Ovary (tissue), 9 donors: Measurements from ENCODE around the gene DNAI1. TPM values are rescaled to one million over a fixed set of nuclear protein-coding genes. Genes with fewer than 3 reads are reported as not detected.

Source experiments
- DNase-seq, 5 donors: peaks; one replicate each; pipeline ENCODE4 v3.0.0-alpha.2; 2019 to 2020
- H3K27ac ChIP-seq, 2 donors: fragments of 200-600 bp; one replicate each; pipeline versions ENCODE4 v1.5.1 to v1.8.0; 2019 to 2022
- H3K27me3 ChIP-seq: fragments of 200-600 bp; one replicate; pipeline ENCODE4 v1.8.0; 2022
- H3K36me3 ChIP-seq: fragments of 200-600 bp; sonication (generic); one replicate; pipeline ENCODE4 v1.5.1; 2019
- H3K4me1 ChIP-seq: one replicate; pipeline ENCODE4 v1.8.1; 2013; ENCODE audit warnings: mild to moderate bottlenecking, moderate library complexity; ENCODE audit not compliant: insufficient read depth
- H3K4me3 ChIP-seq: fragments of 200-600 bp; sonication (generic); one replicate; pipeline ENCODE4 v1.5.1; 2017
- H3K9me3 ChIP-seq, 2 donors: fragments of 200-600 bp in 1 of 2; sonication (generic) in 1 of 2; one replicate each; pipeline versions ENCODE4 v1.5.1 to v1.8.1; 2013 to 2019; ENCODE audit warnings: mild to moderate bottlenecking in 1 of 2, moderate library complexity in 1 of 2
- CTCF ChIP-seq, 3 donors: fragments of 450-650 bp in 2 of 3; fragments of 200-600 bp in 1 of 3; IDR thresholded peaks; one replicate each; pipeline versions ENCODE4 v1.5.1 to v1.8.0; 2016 to 2022; ENCODE audit warnings: antibody characterized with exemption in 3 of 3, mild to moderate bottlenecking in 1 of 3
- EP300 ChIP-seq: sonication (generic); formaldehyde crosslinking; IDR thresholded peaks from one replicate; pipeline ENCODE4 v1.6.1; 2017; ENCODE audit warnings: antibody characterized with exemption
- POLR2A ChIP-seq: fragments of 450-650 bp; IDR thresholded peaks from one replicate; pipeline ENCODE4 v1.6.1; 2017; ENCODE audit warnings: antibody characterized with exemption, mild to moderate bottlenecking, moderate library complexity
- WGBS, 3 donors: extraction: QIAGEN DNeasy Blood & Tissue Kit in 1 of 3; methylation state at CpG; one replicate each; pipeline versions ENCODE4 v1.1.5 to v1.1.7; 2013 to 2017; 5-methylcytosine and 5-hydroxymethylcytosine counted together
- intact Hi-C, 4 donors: fragments of 100-400 bp; cut with DNase I; formaldehyde crosslinking; loops; one replicate each; pipeline versions ENCODE4 v1.11.0 to v1.15.1; 2022 to 2023
- polyA plus RNA-seq, 2 donors: library from polyadenylated mRNA; stranded (reverse); fragments of 200-250 nt in 1 of 2; fragments of 350-450 nt in 1 of 2; fragmentation: Illumina TruSeq in 1 of 2; extraction: RNeasy Lipid Tissue Mini Kit (QIAGEN cat#74804) in 1 of 2; gene quantifications; one replicate each; pipeline ENCODE4 v1.2.3, GENCODE V29; 2013 to 2014
- total RNA-seq, 7 donors: library from RNA; depleted of rRNA in 2 of 7; stranded (reverse); fragments of >200 nt in 2 of 7; fragmentation: NEBNext Ultra II Directional in 3 of 7; extraction: Animal tissue kit (Norgen Biotek cat#: 25700) in 3 of 7; gene quantifications; one replicate each; pipeline versions ENCODE4 v1.1.0 to v1.2.4, GENCODE V29; 2016 to 2023
- donor health status: DM: no; HTN: no; CAD: no; lungs with moderate emphysema.
- donor health status: DM: no; HTN: no; CAD: no.
- donor health status: Bipolar disorder and iron deficiency.
- donor health status: DM: yes; HTN: yes; CAD: no.
- donor health status: DM: no; HTN: no; CAD: no.
- donor health status: DM: yes; HTN: yes; CAD: no.

DNAI1 gene
- total and polyA plus RNA-seq, 9 donors = 0.10 to 26.1 (median 1.9) TPM; not detected in 3

GRCh38 chr9:34502891-34503290 is 44.3 kb downstream of the DNAI1 start:
- H3K27me3 ChIP-seq = no peaks in the 10 kb centered on the region
- WGBS, 3 donors = 54 to 64% (median 63%) methylated on average over 6 of the region's 6 CpGs
- peaks cover 5% of the 10 kb centered on the region for H3K4me1 ChIP-seq
- no peaks in the 10 kb centered on the region for H3K36me3 ChIP-seq
- H3K4me3 ChIP-seq = no peak overlapping the region
- intact Hi-C loops = loop anchor here (5.0 to 10.0 kb wide), 4 partner anchors 91 to 878 kb away; no protein-coding TSS in a partner anchor
- no peaks in the 10 kb centered on the region for H3K9me3 ChIP-seq
- H3K27ac ChIP-seq = no peak overlapping the region
- TF ChIP-seq EP300 = no peak
- no peak for TF ChIP-seq CTCF (IDR thresholded peaks at IDR 0.05)
- TF ChIP-seq POLR2A = no peak
- DNase-seq = no peak

GRCh38 chr9:34503406-34503805 is 44.8 kb downstream of the DNAI1 start:
- no peaks in the 10 kb centered on the region for H3K27me3 ChIP-seq
- TF ChIP-seq CTCF (IDR thresholded peaks at IDR 0.05) (no peak), POLR2A (no peak)
- intact Hi-C loops = loop anchor here (5.0 to 10.0 kb wide), 4 partner anchors 91 to 879 kb away; no protein-coding TSS in a partner anchor
- DNase-seq = no peak
- H3K27ac ChIP-seq = no peak overlapping the region
- peaks cover 5% of the 10 kb centered on the region for H3K4me1 ChIP-seq
- H3K4me3 ChIP-seq = no peak overlapping the region
- no peaks in the 10 kb centered on the region for H3K9me3 ChIP-seq
- H3K36me3 ChIP-seq = no peaks in the 10 kb centered on the region

GRCh38 chr9:34505370-34506120 is 46.9 kb downstream of the DNAI1 start:
- Histone ChIP-seq H3K27ac (no peak overlapping the region), H3K36me3 (no peaks in the 10 kb centered on the region), H3K4me3 (no peak overlapping the region), H3K9me3 (no peaks in the 10 kb centered on the region), H3K27me3 (no peaks in the 10 kb centered on the region), H3K4me1 (peaks cover 5% of the 10 kb centered on the region)
- WGBS, 3 donors = 88 to 92% (median 90%) methylated on average over 5 of the region's 5 CpGs
- DNase-seq = no peak
- TF ChIP-seq CTCF (IDR thresholded peaks at IDR 0.05) (no peak), POLR2A (no peak), EP300 (no peak)
- intact Hi-C loops = loop anchor here in 2 of 4 donors (10.0 kb wide), 2 partner anchors 101 to 881 kb away; no protein-coding TSS in a partner anchor

GRCh38 chr9:34506623-34507022 is 48.0 kb downstream of the DNAI1 start:
- Histone ChIP-seq H3K4me3 (no peak overlapping the region), H3K4me1 (peaks cover 5% of the 10 kb centered on the region), H3K27me3 (no peaks in the 10 kb centered on the region), H3K9me3 (no peaks in the 10 kb centered on the region), H3K27ac (no peak overlapping the region), H3K36me3 (no peaks in the 10 kb centered on the region)
- WGBS, 3 donors = 84 to 92% (median 90%) methylated on average over 7 of the region's 7 CpGs
- intact Hi-C loops = loop anchor here in 2 of 4 donors (10.0 kb wide), 2 partner anchors 102 to 882 kb away; no protein-coding TSS in a partner anchor
- TF ChIP-seq POLR2A = no peak
- no peak for TF ChIP-seq EP300
- TF ChIP-seq CTCF (IDR thresholded peaks at IDR 0.05) = no peak
- no peak for DNase-seq
